Uterus (tissue), 4 donors: ENCODE data around the gene RRH. TPM values are rescaled to one million over a fixed set of nuclear protein-coding genes. Genes with fewer than 3 reads are reported as not detected.
A peak's percentile ranks its signal among the peaks of the same experiment; 100 is the strongest.

Experiments used
- DNase-seq, 2 donors: peaks; one replicate each; pipeline ENCODE4 v3.0.0-alpha.2; 2019 to 2020
- H3K27ac ChIP-seq, 2 donors: fragments of 200-600 bp; sonication (generic); 1 replicate in 1 of 2; 2 replicates in 1 of 2; pipeline ENCODE4 v1.5.1; 2016 to 2018
- H3K27me3 ChIP-seq, 2 donors: fragments of 200-600 bp; sonication (generic); one replicate each; pipeline ENCODE4 v1.5.1; 2018 to 2019; ENCODE audit warnings: control low read depth in 1 of 2
- H3K36me3 ChIP-seq, 2 donors: fragments of 200-600 bp; sonication (generic); one replicate each; pipeline ENCODE4 v1.5.1; 2019; ENCODE audit warnings: control low read depth in 1 of 2
- H3K4me1 ChIP-seq, 2 donors: fragments of 200-600 bp; sonication (generic); one replicate each; pipeline ENCODE4 v1.5.1; 2018 to 2019; ENCODE audit warnings: control low read depth in 1 of 2
- H3K4me3 ChIP-seq, 2 donors: fragments of 200-600 bp; sonication (generic); 1 replicate in 1 of 2; 2 replicates in 1 of 2; pipeline ENCODE4 v1.5.1; 2018 to 2019; ENCODE audit warnings: mild to moderate bottlenecking in 1 of 2
- H3K9me3 ChIP-seq, 2 donors: fragments of 200-600 bp; sonication (generic); one replicate each; pipeline ENCODE4 v1.5.1; 2019; ENCODE audit warnings: control low read depth in 1 of 2
- POLR2A ChIP-seq, 2 donors: fragments of 450-650 bp; IDR thresholded peaks; one replicate each; pipeline ENCODE4 v1.6.1; 2016; ENCODE audit warnings: antibody characterized with exemption in 2 of 2, mild to moderate bottlenecking in 1 of 2, moderate library complexity in 1 of 2
- intact Hi-C: fragments of 100-400 bp; cut with DNase I; formaldehyde crosslinking; loops from one replicate; pipeline ENCODE4 v1.15.1; 2023; ENCODE audit warnings: low total_unique reads
- total RNA-seq, 4 donors: library from RNA; depleted of rRNA in 3 of 4; stranded (reverse); fragments of >200 nt in 3 of 4; gene quantifications; one replicate each; pipeline versions ENCODE4 v1.1.0 to v1.2.4, GENCODE V29; 2014 to 2023
- TF ChIP-seq, protein P1 (sequence below), 4 experiments: fragments of 200-600 bp in 2 of 4; fragments of 450-650 bp in 2 of 4; sonication (generic) in 2 of 4; IDR thresholded peaks; one replicate each; pipeline ENCODE4 v1.5.1; 2016 to 2019; ENCODE audit warnings: antibody characterized with exemption in 4 of 4, mild to moderate bottlenecking in 2 of 4, moderate library complexity in 1 of 4
- donor health status: DM: yes; HTN: yes; CAD: no.

RRH gene
- total RNA-seq, 4 donors from 2014 or later, result 0.30 to 1.5 TPM; not detected in 2

DNA sequence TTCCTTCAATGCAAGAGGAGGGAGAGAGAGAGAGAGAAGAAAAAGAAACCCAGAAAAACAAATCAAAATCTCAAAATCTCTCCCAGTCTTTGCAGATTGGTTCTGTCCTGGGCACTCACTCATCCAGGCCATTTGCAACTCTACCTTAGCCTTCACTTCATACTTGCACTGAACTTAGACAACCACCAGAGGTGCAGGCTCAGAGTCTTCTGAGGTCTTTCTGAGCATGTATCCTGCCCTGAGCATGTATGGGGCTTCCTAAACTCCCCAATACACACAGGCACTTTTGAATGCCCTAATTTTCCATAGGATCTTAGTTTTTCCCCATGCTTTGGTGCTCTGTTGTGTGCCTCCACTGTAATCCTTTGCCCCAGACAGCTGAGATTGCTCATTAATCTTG lies 28.9 kb upstream of the RRH start:
- no peaks in the 10 kb centered on the region for H3K27me3 ChIP-seq
- no peaks in the 10 kb centered on the region for H3K4me1 ChIP-seq
- H3K4me3 ChIP-seq, result no peak overlapping the region
- intact Hi-C loops, result no loop called here
- no peaks in the 10 kb centered on the region for H3K36me3 ChIP-seq
- no peak overlapping the region for H3K27ac ChIP-seq
- peaks cover 0 to 8% of the 10 kb centered on the region in 2 donors for H3K9me3 ChIP-seq
- TF ChIP-seq, protein P1, sequence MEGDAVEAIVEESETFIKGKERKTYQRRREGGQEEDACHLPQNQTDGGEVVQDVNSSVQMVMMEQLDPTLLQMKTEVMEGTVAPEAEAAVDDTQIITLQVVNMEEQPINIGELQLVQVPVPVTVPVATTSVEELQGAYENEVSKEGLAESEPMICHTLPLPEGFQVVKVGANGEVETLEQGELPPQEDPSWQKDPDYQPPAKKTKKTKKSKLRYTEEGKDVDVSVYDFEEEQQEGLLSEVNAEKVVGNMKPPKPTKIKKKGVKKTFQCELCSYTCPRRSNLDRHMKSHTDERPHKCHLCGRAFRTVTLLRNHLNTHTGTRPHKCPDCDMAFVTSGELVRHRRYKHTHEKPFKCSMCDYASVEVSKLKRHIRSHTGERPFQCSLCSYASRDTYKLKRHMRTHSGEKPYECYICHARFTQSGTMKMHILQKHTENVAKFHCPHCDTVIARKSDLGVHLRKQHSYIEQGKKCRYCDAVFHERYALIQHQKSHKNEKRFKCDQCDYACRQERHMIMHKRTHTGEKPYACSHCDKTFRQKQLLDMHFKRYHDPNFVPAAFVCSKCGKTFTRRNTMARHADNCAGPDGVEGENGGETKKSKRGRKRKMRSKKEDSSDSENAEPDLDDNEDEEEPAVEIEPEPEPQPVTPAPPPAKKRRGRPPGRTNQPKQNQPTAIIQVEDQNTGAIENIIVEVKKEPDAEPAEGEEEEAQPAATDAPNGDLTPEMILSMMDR (IDR thresholded peaks at IDR 0.05), result no peak
- no peak for TF ChIP-seq POLR2A (IDR thresholded peaks at IDR 0.05)
- no peak for DNase-seq

DNA sequence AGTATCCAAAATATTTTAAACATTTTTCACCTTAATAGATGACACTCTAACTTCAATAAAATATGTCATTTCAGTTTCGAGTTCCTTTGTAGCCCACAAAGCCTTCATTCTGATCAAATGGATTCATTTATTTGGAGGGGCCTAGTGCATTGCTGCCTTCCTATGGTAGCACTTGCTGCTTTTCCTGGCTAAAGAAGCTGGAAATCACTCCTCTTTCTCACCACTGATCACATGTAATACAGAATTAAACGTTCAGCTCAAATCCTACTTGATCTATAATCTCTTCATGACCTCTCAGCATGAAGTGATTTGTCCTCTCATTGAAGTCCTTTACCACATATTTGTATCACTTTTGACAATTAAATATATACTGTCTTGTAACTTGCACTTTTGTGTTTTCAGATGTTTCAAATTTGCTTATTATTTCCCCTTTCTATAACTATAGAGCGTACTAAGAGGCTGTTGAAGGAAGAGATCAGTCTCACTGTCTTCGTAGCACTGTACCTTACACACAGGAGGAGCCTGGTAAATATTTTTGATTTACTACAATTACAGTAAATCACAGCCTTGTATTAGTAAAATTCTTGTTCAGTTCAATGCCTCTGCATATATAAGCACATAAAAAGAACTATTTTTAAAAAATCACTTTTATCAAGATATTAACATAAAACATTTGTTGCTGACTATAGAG lies 26.5 kb upstream of the RRH start:
- Histone ChIP-seq H3K4me1 (no peaks in the 10 kb centered on the region), H3K27ac (peak overlapping the region in 1 of 2 donors; percentile 36), H3K9me3 (no peaks in the 10 kb centered on the region), H3K4me3 (no peak overlapping the region), H3K27me3 (no peaks in the 10 kb centered on the region), H3K36me3 (no peaks in the 10 kb centered on the region)
- intact Hi-C loops, result no loop called here
- TF ChIP-seq, protein P1 (IDR thresholded peaks at IDR 0.05), result no peak
- no peak for TF ChIP-seq POLR2A (IDR thresholded peaks at IDR 0.05)
- no peak for DNase-seq

DNA sequence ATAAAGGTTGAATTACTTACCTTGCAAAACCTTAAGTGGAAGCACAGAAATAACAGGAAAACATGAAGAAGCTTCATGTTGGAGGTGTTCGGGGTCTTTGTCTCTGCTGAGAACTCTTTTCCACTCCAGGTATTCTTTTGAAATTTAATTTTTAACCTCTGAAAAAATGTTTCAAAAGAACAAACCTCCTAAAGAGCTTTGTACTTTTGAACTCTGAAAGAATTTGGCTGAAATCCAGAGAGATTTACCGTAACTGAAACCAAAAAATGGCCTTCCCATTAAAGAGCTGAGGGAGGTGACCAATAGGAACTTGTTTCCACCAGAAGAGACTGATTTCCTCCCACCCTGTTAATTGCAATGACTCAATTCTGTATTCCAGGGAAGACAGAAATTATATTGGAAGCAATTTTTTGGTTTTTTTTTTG lies 25.9 kb upstream of the RRH start, which contains the start of gene CFI:
Gene CFI, minus strand, starts transcription at position 105 of the 425 bp plus-strand sequence. Its CDS starts 28 bp downstream, at position 77.
- TF ChIP-seq, protein P1 (IDR thresholded peaks at IDR 0.05), result no peak
- TF ChIP-seq POLR2A (IDR thresholded peaks at IDR 0.05), result no peak
- Histone ChIP-seq H3K27ac (peak within 1 kb of the TSS in 1 of 2 donors; percentile 36), H3K27me3 (no peaks in the 10 kb centered on the region), H3K36me3 (no peaks in the 10 kb centered on the region), H3K9me3 (no peaks in the 10 kb centered on the region), H3K4me3 (no peak within 1 kb of the TSS), H3K4me1 (no peaks in the 10 kb centered on the region)
- intact Hi-C loops, result no loop called here
- no peak for DNase-seq

DNA sequence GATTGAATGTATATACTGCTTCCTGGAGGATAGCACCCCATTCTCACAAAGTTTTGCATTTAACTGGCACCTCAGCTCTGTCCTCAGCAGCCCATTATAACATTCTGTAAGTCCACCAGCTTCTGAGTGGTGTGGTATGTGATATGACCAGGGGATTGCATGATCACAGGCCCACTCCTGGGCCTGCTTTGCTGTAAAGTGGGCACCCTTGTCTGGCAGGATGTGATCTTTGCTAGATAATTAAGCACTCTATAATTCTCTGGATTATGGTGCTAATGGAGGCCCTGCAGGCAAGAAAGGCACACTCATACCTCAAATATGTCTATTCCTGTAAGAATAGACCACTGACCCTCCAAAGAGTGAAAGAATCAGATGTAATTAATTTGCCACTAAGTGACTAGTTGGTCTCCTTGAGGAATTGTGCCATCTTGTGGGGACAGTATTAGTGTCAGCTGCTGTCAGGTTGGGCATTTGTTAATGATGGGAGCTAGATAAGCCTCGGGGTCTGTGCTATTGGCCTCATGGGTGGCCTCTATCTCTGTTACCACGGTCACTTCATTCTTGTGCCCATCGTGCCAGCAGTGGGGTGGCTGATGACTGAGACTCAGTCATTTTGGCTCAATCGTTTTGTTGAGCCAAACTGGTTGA lies 23.7 kb upstream of the RRH start:
- H3K9me3 ChIP-seq, result no peaks in the 10 kb centered on the region
- no peak overlapping the region for H3K27ac ChIP-seq
- intact Hi-C loops, result no loop called here
- TF ChIP-seq POLR2A (IDR thresholded peaks at IDR 0.05), result no peak
- TF ChIP-seq, protein P1 (IDR thresholded peaks at IDR 0.05), result peak in 1 of 4 experiments; percentile 11
- H3K27me3 ChIP-seq, result no peaks in the 10 kb centered on the region
- H3K4me3 ChIP-seq, result no peak overlapping the region
- no peak for DNase-seq
- H3K4me1 ChIP-seq, result no peaks in the 10 kb centered on the region
- no peaks in the 10 kb centered on the region for H3K36me3 ChIP-seq

DNA sequence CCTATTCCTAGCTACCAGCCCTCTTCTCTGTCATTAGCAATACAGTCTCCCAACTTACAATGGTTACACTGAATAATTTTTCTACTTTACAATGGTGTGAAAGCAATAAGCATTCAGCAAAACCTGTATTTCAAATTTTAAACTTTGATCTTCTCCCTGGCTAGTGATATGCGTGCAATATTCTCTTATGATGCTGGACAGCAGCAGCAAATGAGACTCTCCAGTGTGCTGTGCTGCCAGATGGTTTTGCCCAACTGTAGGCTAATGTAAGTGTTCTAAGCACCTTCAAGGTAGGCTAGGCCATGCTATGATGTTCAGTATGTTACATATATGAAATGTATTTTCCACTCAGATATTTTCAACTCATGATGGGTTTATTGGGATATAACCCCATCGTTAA lies 18.1 kb upstream of the RRH start:
- H3K4me3 ChIP-seq, result no peak overlapping the region
- H3K27ac ChIP-seq, result no peak overlapping the region
- no peaks in the 10 kb centered on the region for H3K36me3 ChIP-seq
- H3K9me3 ChIP-seq, result no peaks in the 10 kb centered on the region
- TF ChIP-seq POLR2A (IDR thresholded peaks at IDR 0.05), result no peak
- TF ChIP-seq, protein P1 (IDR thresholded peaks at IDR 0.05), result no peak
- DNase-seq, result no peak
- no peaks in the 10 kb centered on the region for H3K27me3 ChIP-seq
- intact Hi-C loops, result no loop called here
- H3K4me1 ChIP-seq, result no peaks in the 10 kb centered on the region
